Naive B cell (primary cell): ENCODE results near the gene RTN4RL1. TPM values are rescaled to one million over a fixed set of nuclear protein-coding genes. Genes with fewer than 3 reads are reported as not detected.

Experiments used
- ATAC-seq, 2 donors: fragments of 150-1000 bp; cut with Tn5 transposase; 2 replicates each; pipeline ENCODE4 v1.10.0; 2021; ENCODE audit warnings: low read depth in 2 of 2, mild to moderate bottlenecking in 2 of 2, moderate library complexity in 2 of 2
- DNase-seq: peaks from one replicate; pipeline ENCODE4 v3.0.0; 2022
- H3K27ac Mint-ChIP-seq, 6 donors: one replicate each; pipeline ENCODE4 v1.8.0; 2020 to 2022; ENCODE audit warnings: mild to moderate bottlenecking in 6 of 6, mixed read lengths in 6 of 6, moderate library complexity in 5 of 6, inconsistent platforms in 2 of 6
- H3K27me3 Mint-ChIP-seq, 3 donors: one replicate each; pipeline ENCODE4 v1.8.0; 2021 to 2022; ENCODE audit warnings: mixed read lengths in 3 of 3, mild to moderate bottlenecking in 1 of 3
- H3K36me3 Mint-ChIP-seq, 2 donors: one replicate each; pipeline ENCODE4 v1.8.0; 2020 to 2022; ENCODE audit warnings: mixed read lengths in 2 of 2, inconsistent platforms in 1 of 2, mild to moderate bottlenecking in 1 of 2
- H3K4me1 Mint-ChIP-seq, 3 donors: one replicate each; pipeline ENCODE4 v1.8.0; 2020 to 2022; ENCODE audit warnings: mixed read lengths in 3 of 3, inconsistent platforms in 1 of 3, mild to moderate bottlenecking in 1 of 3, moderate library complexity in 1 of 3
- H3K4me3 Mint-ChIP-seq, 8 donors: one replicate each; pipeline ENCODE4 v1.8.0; 2020 to 2022; ENCODE audit warnings: mild to moderate bottlenecking in 8 of 8, mixed read lengths in 8 of 8, moderate library complexity in 8 of 8, inconsistent platforms in 2 of 8
- H3K9me3 Mint-ChIP-seq, 7 donors: one replicate each; pipeline ENCODE4 v1.8.0; 2020 to 2022; ENCODE audit warnings: mixed read lengths in 7 of 7, mild to moderate bottlenecking in 5 of 7, inconsistent platforms in 2 of 7, moderate library complexity in 1 of 7
- polyA plus RNA-seq, 6 donors: library from polyadenylated mRNA; unstranded; fragments of 300-500 nt; fragmentation: Illumina TruSeq; gene quantifications; one replicate each; pipeline ENCODE4 v1.2.3, GENCODE V29; 2021; ENCODE audit warnings: low read depth in 6 of 6

Gene RTN4RL1, protein sequence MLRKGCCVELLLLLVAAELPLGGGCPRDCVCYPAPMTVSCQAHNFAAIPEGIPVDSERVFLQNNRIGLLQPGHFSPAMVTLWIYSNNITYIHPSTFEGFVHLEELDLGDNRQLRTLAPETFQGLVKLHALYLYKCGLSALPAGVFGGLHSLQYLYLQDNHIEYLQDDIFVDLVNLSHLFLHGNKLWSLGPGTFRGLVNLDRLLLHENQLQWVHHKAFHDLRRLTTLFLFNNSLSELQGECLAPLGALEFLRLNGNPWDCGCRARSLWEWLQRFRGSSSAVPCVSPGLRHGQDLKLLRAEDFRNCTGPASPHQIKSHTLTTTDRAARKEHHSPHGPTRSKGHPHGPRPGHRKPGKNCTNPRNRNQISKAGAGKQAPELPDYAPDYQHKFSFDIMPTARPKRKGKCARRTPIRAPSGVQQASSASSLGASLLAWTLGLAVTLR
- polyA plus RNA-seq: not detected

DNA sequence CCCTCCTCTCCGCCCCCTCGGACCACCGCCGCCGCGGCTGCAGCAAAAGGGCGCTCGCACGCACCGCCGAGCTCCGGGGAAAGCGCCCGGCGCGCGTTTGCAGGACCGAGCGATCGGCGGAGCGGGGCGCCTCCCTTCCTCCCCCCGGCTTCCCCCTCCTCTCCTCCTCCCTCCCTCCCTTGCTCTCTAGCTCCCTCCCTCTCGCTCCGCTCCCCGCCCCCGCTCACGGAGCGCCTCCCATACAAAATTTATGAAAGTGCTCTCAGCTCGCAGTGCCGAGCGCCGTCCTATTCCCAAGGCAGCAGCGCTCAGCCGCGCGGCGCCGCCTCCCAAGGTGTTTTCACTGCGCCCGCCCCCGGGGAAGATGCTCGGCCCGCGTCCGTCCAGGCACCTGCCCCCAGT lies at the start of gene RTN4RL1:
Gene RTN4RL1 (minus strand): TSS at position 115 of the 402 bp plus-strand sequence. CDS start 469 bp downstream, outside the sequence.
- peaks cover 0 to 5% (median 0%) of the 10 kb centered on the region in 7 donors for H3K9me3 Mint-ChIP-seq
- peak within 1 kb of the TSS; percentile 75 to 91 (median 84) for H3K4me3 Mint-ChIP-seq
- H3K27me3 Mint-ChIP-seq: peaks cover 37 to 65% (median 42%) of the 10 kb centered on the region in 3 donors
- peaks cover 16 to 22% (median 20%) of the 10 kb centered on the region in 3 donors for H3K4me1 Mint-ChIP-seq
- peak; percentile 39 for DNase-seq
- no peaks in the 10 kb centered on the region for H3K36me3 Mint-ChIP-seq
- peak in 1 of 2 donors; percentile 13 for ATAC-seq
- peak within 1 kb of the TSS in 2 of 6 donors; percentile 22 to 85 for H3K27ac Mint-ChIP-seq

DNA sequence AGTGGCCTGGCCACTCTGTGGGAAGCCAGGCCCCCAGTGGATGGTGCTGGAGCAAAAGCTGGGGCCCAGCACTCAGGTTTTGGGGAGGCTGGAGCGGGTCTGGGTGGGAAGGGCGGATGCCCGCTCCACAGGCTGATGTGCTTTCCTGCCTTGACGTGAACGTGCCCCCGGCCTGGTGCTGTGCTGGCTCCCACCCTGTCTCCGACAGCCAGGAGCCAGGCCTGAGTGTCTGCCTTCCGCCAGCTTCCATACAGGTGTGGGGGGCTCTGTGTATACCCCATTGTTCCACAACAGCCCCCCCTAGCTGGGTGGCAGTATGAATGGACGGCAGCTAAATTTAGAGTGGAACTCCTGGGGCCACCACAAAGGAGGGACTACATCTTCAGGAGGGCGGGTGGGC lies 49.8 kb upstream of the RTN4RL1 start:
- DNase-seq: no peak
- H3K4me3 Mint-ChIP-seq: no peak overlapping the region
- H3K36me3 Mint-ChIP-seq: peaks cover 25 to 44% of the 10 kb centered on the region in 2 donors
- H3K27ac Mint-ChIP-seq: peak overlapping the region in 1 of 6 donors; percentile 84
- no peaks in the 10 kb centered on the region for H3K27me3 Mint-ChIP-seq
- no peaks in the 10 kb centered on the region for H3K9me3 Mint-ChIP-seq
- no peak for ATAC-seq
- peaks cover 13 to 18% (median 14%) of the 10 kb centered on the region in 3 donors for H3K4me1 Mint-ChIP-seq

DNA sequence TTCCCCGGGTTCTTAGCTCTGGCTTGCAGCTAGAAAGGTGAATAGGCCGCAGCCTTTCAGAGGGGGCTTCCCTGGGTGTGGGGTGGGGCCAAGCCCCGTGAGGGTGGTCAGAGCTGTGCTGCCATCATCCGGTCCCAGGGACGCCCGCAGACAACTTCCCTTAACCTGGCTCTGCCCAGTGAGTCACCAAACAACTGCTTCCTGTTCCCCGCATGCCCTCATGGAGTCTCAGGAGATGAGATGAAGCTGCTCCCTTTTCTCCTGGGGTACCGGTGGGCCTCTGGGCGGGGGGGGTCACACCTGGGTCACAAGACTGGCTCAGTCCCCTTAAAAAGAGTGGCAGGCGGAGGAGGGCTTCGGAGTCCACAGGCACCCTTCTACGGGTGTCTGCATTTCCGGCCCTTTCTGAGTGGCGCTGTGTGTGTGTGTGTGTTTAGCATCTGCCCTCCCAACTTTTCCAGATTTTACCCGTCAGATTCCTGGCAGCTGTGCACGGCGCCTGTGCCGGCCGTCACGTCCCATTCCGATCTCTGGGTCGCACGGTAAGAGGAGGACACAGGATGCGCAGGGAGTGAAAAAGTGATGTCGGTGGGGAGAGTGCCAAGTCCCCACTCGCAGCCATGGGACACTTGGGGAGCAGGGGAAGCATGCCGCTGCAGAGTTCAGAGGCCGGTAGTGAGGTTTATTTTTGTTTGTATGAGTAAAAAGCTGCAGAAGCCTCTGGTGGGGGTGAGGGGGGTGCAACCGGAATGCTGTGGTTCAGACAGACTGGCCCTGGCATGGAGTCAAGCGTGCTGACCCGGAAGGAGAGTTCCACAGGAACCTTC lies 46.5 kb upstream of the RTN4RL1 start:
- no peaks in the 10 kb centered on the region for H3K27me3 Mint-ChIP-seq
- H3K4me1 Mint-ChIP-seq: peaks cover 13 to 14% (median 14%) of the 10 kb centered on the region in 3 donors
- peaks cover 13 to 15% of the 10 kb centered on the region in 2 donors for H3K36me3 Mint-ChIP-seq
- no peak overlapping the region for H3K27ac Mint-ChIP-seq
- ATAC-seq: no peak
- H3K9me3 Mint-ChIP-seq: no peaks in the 10 kb centered on the region
- no peak for DNase-seq
- H3K4me3 Mint-ChIP-seq: no peak overlapping the region

DNA sequence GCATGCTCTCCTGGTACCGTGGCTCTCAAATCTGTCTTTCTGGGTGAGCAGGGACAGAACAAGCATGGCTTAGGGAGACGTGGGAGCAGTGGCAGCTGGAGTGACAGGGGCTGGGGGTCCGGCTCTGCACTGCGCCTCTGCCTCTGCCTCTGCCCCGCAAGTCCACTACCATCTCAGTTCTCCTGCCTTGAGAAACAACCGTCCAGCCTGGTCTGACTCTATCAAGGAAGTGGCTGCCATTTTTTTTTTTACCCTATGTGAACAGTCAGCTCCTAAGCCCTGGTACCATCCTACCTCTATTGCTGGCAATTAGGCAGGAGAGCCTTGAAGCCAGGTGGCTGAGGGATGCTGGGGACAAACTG lies 45.9 kb upstream of the RTN4RL1 start:
- ATAC-seq (no peak), DNase-seq (no peak)
- no peaks in the 10 kb centered on the region for H3K9me3 Mint-ChIP-seq
- peak overlapping the region in 1 of 8 donors; percentile 40 for H3K4me3 Mint-ChIP-seq
- H3K4me1 Mint-ChIP-seq: peaks cover 7 to 12% (median 10%) of the 10 kb centered on the region in 3 donors
- peaks cover 9 to 18% of the 10 kb centered on the region in 2 donors for H3K36me3 Mint-ChIP-seq
- H3K27ac Mint-ChIP-seq: peak overlapping the region in 2 of 6 donors; percentile 61 to 84
- H3K27me3 Mint-ChIP-seq: no peaks in the 10 kb centered on the region

DNA sequence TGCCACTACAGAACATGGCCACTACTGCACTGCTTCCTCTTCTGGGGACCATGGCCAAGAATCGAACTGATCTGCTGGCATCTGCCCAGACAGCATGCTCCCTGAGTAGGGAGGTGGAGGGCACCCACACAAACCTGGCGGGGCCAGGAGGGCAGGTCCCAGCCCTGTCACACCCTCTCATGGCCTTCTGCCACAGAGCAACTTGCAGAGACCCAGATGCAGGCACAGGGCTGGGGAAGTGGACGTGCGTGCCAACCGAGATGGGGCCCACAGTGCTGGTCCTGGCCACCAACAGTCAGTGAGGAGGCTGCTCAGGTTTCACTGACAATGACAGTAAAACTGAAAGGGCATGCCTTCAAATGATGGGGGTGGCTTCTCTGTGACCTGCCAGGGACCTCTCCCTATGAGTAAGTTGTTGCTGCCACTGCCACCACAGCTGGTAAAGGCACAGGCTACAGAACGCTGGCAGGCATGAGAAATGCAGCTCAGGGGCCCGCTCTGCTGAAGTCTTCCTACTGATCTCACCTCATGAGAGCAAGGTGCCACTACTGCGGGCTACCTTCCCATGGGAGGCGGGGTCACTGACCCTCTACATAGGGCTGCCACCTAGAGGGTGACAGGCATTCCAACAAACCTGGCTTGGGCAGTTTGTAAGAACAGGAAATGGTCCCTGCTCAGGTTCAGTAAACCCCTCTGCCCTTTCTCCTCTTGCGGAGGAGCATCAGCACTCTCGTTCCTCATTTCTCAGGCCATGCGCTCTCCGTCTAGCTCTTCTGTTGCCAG lies 45.3 kb upstream of the RTN4RL1 start:
- Mint-ChIP-seq H3K9me3 (no peaks in the 10 kb centered on the region), H3K4me3 (peak overlapping the region in 1 of 8 donors; percentile 40), H3K27ac (peak overlapping the region in 2 of 6 donors; percentile 61 to 84), H3K27me3 (no peaks in the 10 kb centered on the region), H3K36me3 (peaks cover 9 to 18% of the 10 kb centered on the region in 2 donors), H3K4me1 (peaks cover 6 to 9% (median 8%) of the 10 kb centered on the region in 3 donors)
- ATAC-seq (peak in 1 of 2 donors; percentile 53), DNase-seq (no peak)

DNA sequence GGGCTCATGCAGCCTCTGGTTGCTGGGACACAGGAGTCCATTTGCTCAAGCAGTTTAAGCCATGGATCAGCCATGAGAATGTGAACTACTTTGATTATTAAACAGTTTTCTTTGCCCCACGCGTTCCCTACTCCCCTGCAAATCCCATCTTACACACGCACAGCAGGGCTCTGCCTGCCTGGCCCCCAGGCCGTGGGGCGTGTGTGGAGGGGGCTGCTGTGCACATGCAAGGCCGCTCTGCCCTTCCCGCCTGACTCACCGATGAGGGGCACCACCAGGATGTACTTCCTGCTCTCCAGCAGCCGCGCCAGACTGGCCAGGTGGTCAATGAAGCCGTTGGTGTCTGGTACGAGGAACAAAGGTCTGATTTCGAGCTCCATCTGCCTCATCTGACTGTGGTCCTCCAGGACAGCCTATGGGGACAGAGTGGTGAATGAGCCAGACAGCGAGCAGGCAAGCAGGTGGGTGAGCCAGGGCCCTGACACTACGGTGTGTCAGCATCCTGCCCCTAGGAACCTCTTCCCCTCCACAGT lies 43.5 kb upstream of the RTN4RL1 start:
- H3K9me3 Mint-ChIP-seq: no peaks in the 10 kb centered on the region
- no peak overlapping the region for H3K27ac Mint-ChIP-seq
- peaks cover 16 to 27% of the 10 kb centered on the region in 2 donors for H3K36me3 Mint-ChIP-seq
- H3K4me1 Mint-ChIP-seq: peaks cover 17 to 23% (median 22%) of the 10 kb centered on the region in 3 donors
- H3K4me3 Mint-ChIP-seq: no peak overlapping the region
- ATAC-seq (no peak), DNase-seq (no peak)
- H3K27me3 Mint-ChIP-seq: no peaks in the 10 kb centered on the region

DNA sequence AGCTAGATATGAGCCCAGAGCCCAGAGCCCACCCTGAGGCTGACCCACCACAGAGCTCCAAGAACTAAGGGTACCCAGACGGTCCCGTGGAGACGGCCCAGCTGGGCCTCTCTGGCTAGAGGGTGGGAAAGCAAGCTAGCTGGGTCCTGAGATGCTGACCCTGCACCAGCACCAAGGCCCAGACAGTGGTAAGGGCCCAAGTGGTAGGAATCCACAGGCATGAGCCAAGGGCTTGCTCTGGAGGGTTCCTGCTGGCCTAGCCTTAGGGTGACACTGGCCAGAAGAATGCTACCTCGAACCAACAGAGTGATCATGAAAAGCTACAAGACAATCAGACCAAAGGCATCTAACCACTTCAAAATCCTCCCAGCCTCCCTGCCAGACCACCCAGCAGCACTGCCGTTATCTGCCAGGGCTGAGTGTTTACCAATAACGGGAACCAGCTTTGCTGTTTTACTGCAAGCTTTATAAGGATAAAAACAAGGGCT lies 42.9 kb upstream of the RTN4RL1 start:
- peaks cover 21 to 27% (median 23%) of the 10 kb centered on the region in 3 donors for H3K4me1 Mint-ChIP-seq
- no peak overlapping the region for H3K4me3 Mint-ChIP-seq
- no peak for ATAC-seq
- DNase-seq: no peak
- H3K9me3 Mint-ChIP-seq: no peaks in the 10 kb centered on the region
- peaks cover 16 to 27% of the 10 kb centered on the region in 2 donors for H3K36me3 Mint-ChIP-seq
- no peaks in the 10 kb centered on the region for H3K27me3 Mint-ChIP-seq
- peak overlapping the region in 1 of 6 donors; percentile 70 for H3K27ac Mint-ChIP-seq

DNA sequence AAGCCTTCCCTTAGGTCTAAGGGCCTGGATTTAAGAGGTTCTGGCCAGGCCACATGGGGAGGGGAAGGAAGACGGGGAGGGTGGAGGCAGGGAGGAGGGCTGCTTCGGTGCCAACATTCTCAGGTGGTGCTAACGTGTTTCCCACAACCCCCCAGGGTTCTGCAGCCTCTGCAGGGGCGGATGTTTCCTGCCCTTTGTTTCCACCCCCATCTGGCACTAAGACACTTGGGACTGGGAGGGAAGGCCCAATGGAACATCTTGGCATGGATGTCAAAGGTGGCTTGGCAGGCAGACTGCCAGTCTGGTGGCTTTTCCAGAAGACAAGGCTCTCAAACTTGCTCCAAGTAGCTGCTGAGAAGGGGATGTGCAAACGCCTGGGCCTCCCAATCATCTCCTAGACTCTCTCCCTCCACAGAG lies 42.5 kb upstream of the RTN4RL1 start:
- H3K9me3 Mint-ChIP-seq: no peaks in the 10 kb centered on the region
- H3K4me3 Mint-ChIP-seq: no peak overlapping the region
- peaks cover 21 to 27% (median 23%) of the 10 kb centered on the region in 3 donors for H3K4me1 Mint-ChIP-seq
- peaks cover 16 to 24% of the 10 kb centered on the region in 2 donors for H3K36me3 Mint-ChIP-seq
- peaks cover 0 to 2% (median 0%) of the 10 kb centered on the region in 3 donors for H3K27me3 Mint-ChIP-seq
- peak overlapping the region in 1 of 6 donors; percentile 53 for H3K27ac Mint-ChIP-seq
- ATAC-seq: no peak
- no peak for DNase-seq

DNA sequence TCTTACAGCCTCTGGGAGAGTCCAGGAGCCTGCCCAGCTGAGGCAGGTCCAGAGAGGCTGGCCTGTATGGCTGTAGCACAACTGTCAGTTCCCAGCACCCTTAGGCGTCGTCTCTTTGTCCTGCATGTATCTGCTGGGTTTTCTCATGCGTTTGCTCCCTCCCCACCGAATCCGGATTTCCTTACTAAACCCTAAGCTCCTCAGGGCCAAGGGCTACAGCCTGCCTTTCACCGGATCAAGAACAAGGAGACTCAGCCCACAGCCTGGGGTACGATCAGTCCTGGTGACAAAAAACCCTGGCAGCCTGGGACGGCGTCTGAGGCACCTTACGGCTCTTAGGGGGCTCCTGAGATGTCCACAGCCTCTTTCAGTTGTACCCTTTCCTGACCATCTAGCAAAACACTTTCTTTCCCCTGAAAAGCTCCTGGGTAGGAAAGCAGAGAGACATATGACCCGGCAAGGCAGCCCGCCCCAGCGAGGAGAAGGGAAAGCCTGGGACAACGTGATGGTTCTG lies 42.0 kb upstream of the RTN4RL1 start:
- H3K36me3 Mint-ChIP-seq: peaks cover 11 to 20% of the 10 kb centered on the region in 2 donors
- no peaks in the 10 kb centered on the region for H3K9me3 Mint-ChIP-seq
- no peak for DNase-seq
- peaks cover 21 to 27% (median 23%) of the 10 kb centered on the region in 3 donors for H3K4me1 Mint-ChIP-seq
- H3K4me3 Mint-ChIP-seq: peak overlapping the region in 1 of 8 donors; percentile 70
- H3K27me3 Mint-ChIP-seq: peaks cover 0 to 5% (median 3%) of the 10 kb centered on the region in 3 donors
- no peak for ATAC-seq
- H3K27ac Mint-ChIP-seq: no peak overlapping the region

DNA sequence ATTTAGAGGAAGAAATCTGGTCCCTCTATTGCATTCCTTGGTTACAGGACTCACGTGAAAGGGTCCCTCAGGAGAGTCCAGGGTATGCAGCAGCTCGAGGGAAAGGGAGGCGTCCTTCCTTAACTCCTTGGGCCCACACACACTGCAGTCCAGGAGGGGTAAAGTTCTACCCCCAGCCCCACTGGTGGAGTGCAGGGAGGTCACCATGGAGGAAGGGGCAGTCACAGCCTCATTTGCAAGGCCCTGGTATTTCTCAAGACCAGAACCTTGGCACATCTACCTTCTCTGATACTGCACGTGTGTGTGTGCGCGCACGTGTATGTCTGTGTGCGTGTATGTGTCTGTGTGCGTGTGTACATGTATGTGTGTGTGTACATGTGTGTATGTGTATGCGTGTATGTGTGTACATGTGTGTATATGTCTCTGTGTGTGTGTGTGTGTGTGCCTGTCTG lies 40.8 kb upstream of the RTN4RL1 start:
- H3K4me3 Mint-ChIP-seq: no peak overlapping the region
- ATAC-seq (no peak), DNase-seq (no peak)
- H3K4me1 Mint-ChIP-seq: peaks cover 19 to 27% (median 21%) of the 10 kb centered on the region in 3 donors
- H3K9me3 Mint-ChIP-seq: no peaks in the 10 kb centered on the region
- H3K36me3 Mint-ChIP-seq: peaks cover 7 to 24% of the 10 kb centered on the region in 2 donors
- peak overlapping the region in 1 of 6 donors; percentile 7 for H3K27ac Mint-ChIP-seq
- H3K27me3 Mint-ChIP-seq: peaks cover under 1 to 5% (median 3%) of the 10 kb centered on the region in 3 donors

DNA sequence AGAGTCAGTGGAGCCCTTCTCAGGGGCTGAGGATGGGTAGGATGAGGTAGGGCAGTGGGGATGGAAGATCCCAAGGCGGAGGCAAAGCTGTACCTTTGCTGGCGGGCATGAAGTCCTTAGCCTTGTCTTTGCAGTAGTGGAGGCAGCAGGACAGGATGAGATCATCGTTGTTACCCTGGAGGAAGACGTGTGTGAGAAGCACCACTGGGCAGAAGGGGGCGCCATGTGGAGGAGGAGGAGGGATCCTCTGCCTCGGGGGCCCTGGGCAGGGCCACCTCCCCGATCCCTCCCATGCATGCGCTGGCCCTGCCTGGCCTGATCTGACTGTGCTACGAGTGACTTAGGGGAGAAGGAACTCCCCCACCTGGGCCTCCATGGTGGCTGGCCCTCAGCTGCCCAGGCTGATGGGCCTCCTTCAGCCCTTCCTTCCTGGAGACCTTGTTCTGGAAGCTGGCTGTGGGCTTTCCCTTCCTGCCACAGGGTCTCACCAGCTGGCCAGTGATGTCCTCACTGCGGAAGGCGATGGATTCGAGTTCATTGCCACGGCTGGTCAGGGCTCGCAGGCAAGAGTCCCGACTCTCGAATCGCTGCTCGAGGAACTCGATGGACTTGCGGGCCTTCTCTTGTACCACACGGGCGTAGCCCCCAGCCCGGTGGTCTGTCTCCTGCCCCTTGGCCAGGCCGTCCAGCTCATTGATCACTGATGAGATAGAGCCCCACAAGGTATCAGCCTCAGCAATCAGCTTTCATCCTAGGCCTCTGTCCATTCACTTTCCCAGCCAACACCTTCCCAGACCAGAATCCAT lies 40.0 kb upstream of the RTN4RL1 start:
- Mint-ChIP-seq H3K36me3 (peaks cover 14 to 24% of the 10 kb centered on the region in 2 donors), H3K4me1 (peaks cover 21 to 33% (median 22%) of the 10 kb centered on the region in 3 donors)

More for the DNA sequence above, 40.0 kb upstream of the RTN4RL1 start:
- peak; percentile 35 to 42 for ATAC-seq
- Mint-ChIP-seq H3K9me3 (no peaks in the 10 kb centered on the region), H3K27ac (peak overlapping the region in 5 of 6 donors; percentile 77 to 96 (median 88)), H3K27me3 (peaks cover 3 to 13% (median 8%) of the 10 kb centered on the region in 3 donors), H3K4me3 (peak overlapping the region in 6 of 8 donors; percentile 37 to 76 (median 62))
- no peak for DNase-seq
